NT2/D1 (cell line): ENCODE data around the gene SEMA3C.
A peak's percentile ranks its signal among the peaks of the same experiment; 100 is the strongest.

Source experiments
- DNase-seq: peaks from one replicate; pipeline ENCODE4 v3.0.0-alpha.2; 2011; ENCODE audit warnings: low read depth, low spot score
- H3K27me3 ChIP-seq: 2 replicates; pipeline ENCODE4 v1.6.0; 2011; ENCODE audit warnings: mild to moderate bottlenecking; ENCODE audit not compliant: insufficient read length, insufficient read depth
- H3K36me3 ChIP-seq: 2 replicates; pipeline ENCODE4 v1.6.1; 2011; ENCODE audit warnings: mild to moderate bottlenecking, low read length, mixed read lengths; ENCODE audit not compliant: insufficient read depth, insufficient read length
- H3K4me1 ChIP-seq: 2 replicates; pipeline ENCODE4 v1.5.1; 2011; ENCODE audit not compliant: insufficient read depth, insufficient read length
- H3K4me3 ChIP-seq: 2 replicates; pipeline ENCODE4 v1.5.1; 2011; ENCODE audit warnings: low read depth; ENCODE audit not compliant: insufficient read length
- H3K9ac ChIP-seq: 2 replicates; pipeline ENCODE4 v1.6.0; 2011; ENCODE audit warnings: low read depth; ENCODE audit not compliant: insufficient read length
- H3K9me3 ChIP-seq: 2 replicates; pipeline ENCODE4 v1.5.1; 2011; ENCODE audit warnings: mild to moderate bottlenecking, low read length; ENCODE audit not compliant: insufficient read depth
- SUZ12 ChIP-seq: IDR thresholded peaks from 2 replicates; pipeline ENCODE4 v1.6.1; 2011; ENCODE audit not compliant: insufficient read length, insufficient read depth; ENCODE audit errors: extremely low read depth
- YY1 ChIP-seq: IDR thresholded peaks from 2 replicates; pipeline ENCODE4 v1.6.1; 2011; ENCODE audit not compliant: insufficient read length, insufficient read depth
- ZNF274 ChIP-seq: IDR thresholded peaks from 2 replicates; pipeline ENCODE4 v1.6.1; 2011; ENCODE audit warnings: mild to moderate bottlenecking, low read depth, low read length

SEMA3C gene

DNA sequence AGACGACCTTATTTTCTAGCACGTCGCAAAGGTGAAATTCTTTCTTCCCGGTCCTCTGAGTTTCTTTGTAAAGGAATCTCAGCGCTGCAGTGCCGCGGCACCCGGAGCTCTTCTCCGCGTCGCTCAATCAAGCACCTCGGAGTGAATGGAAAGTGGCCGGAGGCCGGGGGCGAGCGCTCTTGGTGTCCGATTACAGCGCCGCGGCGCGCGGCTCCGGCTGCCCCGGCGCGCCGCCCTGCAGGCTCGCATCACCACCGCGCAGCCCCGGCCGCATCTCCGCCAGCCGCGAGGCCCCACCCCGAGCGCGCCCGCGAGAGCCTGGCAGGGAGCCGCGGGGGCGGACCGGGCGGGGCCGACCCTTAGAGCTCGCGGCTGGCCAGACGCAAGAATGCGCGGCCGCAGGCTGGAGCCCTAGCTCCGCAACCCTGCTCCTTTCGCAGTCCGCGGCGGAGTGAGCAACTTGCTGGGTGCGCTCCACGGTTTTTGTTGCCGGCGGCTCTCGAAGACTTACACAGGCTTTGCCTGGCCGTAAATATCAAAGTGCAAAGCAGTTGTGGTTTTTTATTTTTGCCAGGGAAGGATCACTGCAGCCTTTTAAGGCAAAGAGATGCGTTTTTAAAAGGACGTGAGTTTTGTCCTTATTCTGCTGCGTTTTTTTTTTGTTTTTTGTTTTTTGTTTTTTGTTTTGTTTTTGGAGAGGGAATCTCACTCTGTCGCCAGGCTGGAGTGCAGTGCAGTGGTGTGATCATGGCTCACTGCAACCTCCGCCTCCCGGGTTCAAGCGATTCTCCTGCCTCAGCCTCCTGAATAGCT, at the start of gene SEMA3C:
TSS of gene SEMA3C (minus strand) at position 143 of the 813 bp plus-strand sequence. CDS start 2,270 bp downstream, outside the sequence.
- H3K36me3 ChIP-seq = peaks cover 4% of the 10 kb centered on the region
- H3K27me3 ChIP-seq = no peaks in the 10 kb centered on the region
- peak within 1 kb of the TSS; percentile 38 for H3K4me3 ChIP-seq
- peak; percentile 77 for DNase-seq
- peak within 1 kb of the TSS; percentile 21 for H3K9ac ChIP-seq
- no peaks in the 10 kb centered on the region for H3K9me3 ChIP-seq
- H3K4me1 ChIP-seq = no peaks in the 10 kb centered on the region
- TF ChIP-seq ZNF274 (no peak), SUZ12 (no peak), YY1 (no peak)

GRCh38 chr7:80968606-80969005, 49.8 kb upstream of the SEMA3C start:
- TF ChIP-seq ZNF274 (no peak), YY1 (no peak), SUZ12 (no peak)
- Histone ChIP-seq H3K4me1 (no peaks in the 10 kb centered on the region), H3K4me3 (no peak overlapping the region), H3K36me3 (no peaks in the 10 kb centered on the region), H3K27me3 (no peaks in the 10 kb centered on the region), H3K9ac (no peak overlapping the region), H3K9me3 (no peaks in the 10 kb centered on the region)
- no peak for DNase-seq

GRCh38 chr7:80967917-80968297, 49.1 kb upstream of the SEMA3C start:
- TF ChIP-seq YY1 (no peak), ZNF274 (no peak), SUZ12 (no peak)
- no peak overlapping the region for H3K4me3 ChIP-seq

DNA sequence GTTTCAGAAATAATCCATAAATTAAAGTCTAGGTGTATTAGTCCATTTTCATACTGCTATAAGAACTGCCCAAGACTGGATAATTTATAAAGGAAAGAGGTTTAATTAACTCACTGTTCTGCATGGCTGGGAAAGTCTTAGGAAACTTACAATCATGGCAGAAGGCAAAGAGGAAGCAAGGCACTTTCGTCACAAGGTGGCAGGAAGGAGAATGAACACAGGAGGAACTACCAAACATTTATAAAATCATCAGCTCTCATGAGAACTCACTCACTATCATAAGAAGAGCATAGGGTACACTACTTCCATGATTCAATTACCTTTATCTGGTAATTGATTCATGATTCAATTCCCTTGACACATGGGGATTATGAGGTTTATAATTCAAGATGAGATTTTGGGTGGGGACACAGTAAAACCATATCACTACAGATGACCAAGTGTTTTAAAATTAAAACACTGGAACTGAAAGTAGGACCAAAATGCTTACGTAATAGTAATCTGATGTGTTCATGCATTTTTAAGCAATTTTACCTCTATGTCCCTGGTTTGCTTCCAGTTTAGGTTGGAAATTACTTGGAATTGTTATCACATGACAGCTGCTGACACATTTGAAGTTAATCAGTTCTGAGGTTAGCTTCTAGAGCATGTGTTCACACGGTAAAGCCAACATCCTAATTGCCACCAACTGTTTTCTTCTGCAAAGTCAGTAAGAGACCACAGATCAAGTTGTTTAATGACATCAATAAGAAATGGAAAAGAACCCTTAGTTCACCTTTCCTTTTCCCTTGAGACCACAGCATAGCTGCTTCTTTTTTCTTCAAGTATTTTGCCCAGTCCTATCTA, 48.4 kb upstream of the SEMA3C start:
- Histone ChIP-seq H3K36me3 (no peaks in the 10 kb centered on the region), H3K4me3 (no peak overlapping the region), H3K4me1 (no peaks in the 10 kb centered on the region), H3K9ac (no peak overlapping the region), H3K27me3 (no peaks in the 10 kb centered on the region), H3K9me3 (no peaks in the 10 kb centered on the region)
- DNase-seq = no peak
- TF ChIP-seq YY1 = no peak
- no peak for TF ChIP-seq ZNF274
- TF ChIP-seq SUZ12 = no peak

More at GRCh38 chr7:80967917-80968297, 49.1 kb upstream of the SEMA3C start:
- DNase-seq = no peak
- Histone ChIP-seq H3K9ac (no peak overlapping the region), H3K4me1 (no peaks in the 10 kb centered on the region), H3K36me3 (no peaks in the 10 kb centered on the region), H3K9me3 (no peaks in the 10 kb centered on the region), H3K27me3 (no peaks in the 10 kb centered on the region)

- no peak overlapping the region for H3K4me3 ChIP-seq
- no peak overlapping the region for H3K9ac ChIP-seq
- H3K9me3 ChIP-seq = no peaks in the 10 kb centered on the region
- DNase-seq = no peak
- TF ChIP-seq YY1 = no peak
- no peak for TF ChIP-seq SUZ12
- no peak for TF ChIP-seq ZNF274
- H3K36me3 ChIP-seq = no peaks in the 10 kb centered on the region
- no peaks in the 10 kb centered on the region for H3K27me3 ChIP-seq
- no peaks in the 10 kb centered on the region for H3K4me1 ChIP-seq
Observed at GRCh38 chr7:80960244-80960795, 41.5 kb upstream of the SEMA3C start.

DNA sequence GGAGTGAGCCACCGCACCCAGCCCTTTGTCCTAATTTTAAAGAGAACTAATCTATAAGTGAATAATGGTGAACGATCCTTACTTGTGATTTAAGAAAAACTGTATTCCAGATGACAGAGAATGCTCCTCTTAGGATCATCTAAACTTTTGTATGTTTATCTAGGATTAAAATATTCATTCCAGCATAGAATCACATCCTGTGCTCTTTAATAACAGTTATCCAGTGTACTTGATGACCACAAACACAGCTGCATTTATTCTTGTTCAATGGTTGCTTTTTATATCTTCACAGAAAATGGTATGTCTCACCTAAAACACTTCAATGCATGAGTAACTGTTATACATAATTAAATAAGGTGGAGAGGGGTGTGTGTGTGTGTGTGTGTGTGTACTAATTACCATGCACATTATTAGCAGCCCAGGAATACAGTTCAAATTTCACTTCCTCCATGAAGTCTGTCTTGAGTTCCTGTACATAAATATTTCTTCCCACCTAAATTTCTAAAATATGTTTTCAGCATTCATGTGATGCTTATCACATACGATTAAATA, 38.5 kb upstream of the SEMA3C start:
- H3K4me1 ChIP-seq = no peaks in the 10 kb centered on the region
- no peak overlapping the region for H3K9ac ChIP-seq
- no peak overlapping the region for H3K4me3 ChIP-seq
- no peaks in the 10 kb centered on the region for H3K36me3 ChIP-seq
- no peak for DNase-seq
- TF ChIP-seq ZNF274 (no peak), SUZ12 (no peak), YY1 (no peak)
- H3K9me3 ChIP-seq = no peaks in the 10 kb centered on the region
- no peaks in the 10 kb centered on the region for H3K27me3 ChIP-seq
